Purkinje cell (primary cell): Measurements from ENCODE around the gene OR8A1. TPM values are rescaled to one million over a fixed set of nuclear protein-coding genes. Genes with fewer than 3 reads are reported as not detected.

Source experiments
- polyA plus RNA-seq: library from polyadenylated mRNA; unstranded; fragments of >200 nt; fragmentation: Nextera tagmentation; gene quantifications from 2 replicates; pipeline ENCODE4 v1.2.1, GENCODE V29; 2014

The OR8A1 gene
- not detected in 2 replicates for polyA plus RNA-seq

GRCh38 chr11:124569697-124570096 lies at the start of gene OR8A1:
OR8A1 (plus strand) TSS chr11:124569997; CDS start chr11:124570120, 123 bp downstream.

GRCh38 chr11:124543554-124543953 lies 26.2 kb upstream of the OR8A1 start, which contains the start of gene OR8B12:
OR8B12 (minus strand) TSS chr11:124543654; CDS start chr11:124543654, 0 bp downstream.

GRCh38 chr11:124611064-124611463 lies 41.3 kb downstream of the OR8A1 start, which contains the start of gene PANX3:
PANX3 (plus strand) TSS chr11:124611428; CDS start chr11:124611557, 129 bp downstream.

Other genes with a start within 250 kb of the OR8A1 start
- not detected in 2 replicates for gene OR8D2, start 249.8 kb upstream of the OR8A1 start, polyA plus RNA-seq
- not detected in 2 replicates for gene OR8B2, start 185.5 kb upstream of the OR8A1 start, polyA plus RNA-seq
- gene OR8B3, start 171.0 kb upstream of the OR8A1 start, polyA plus RNA-seq = not detected in 2 replicates
- not detected in 2 replicates for gene OR8B4, start 145.1 kb upstream of the OR8A1 start, polyA plus RNA-seq
- gene OR8B8, start 124.3 kb upstream of the OR8A1 start, polyA plus RNA-seq = 0.35 and 0.56 TPM in 2 replicates
- gene OR8B12, start 26.3 kb upstream of the OR8A1 start, polyA plus RNA-seq = not detected in 2 replicates
- not detected in 2 replicates for gene PANX3, start 41.4 kb downstream of the OR8A1 start, polyA plus RNA-seq
- gene TBRG1, start 52.9 kb downstream of the OR8A1 start, polyA plus RNA-seq = 14.2 and 20.6 TPM in 2 replicates
- gene SIAE, start 103.7 kb downstream of the OR8A1 start, polyA plus RNA-seq = 72.2 and 84.2 TPM in 2 replicates
- 68.9 and 70.3 TPM in 2 replicates for gene SPA17, start 103.9 kb downstream of the OR8A1 start, polyA plus RNA-seq
- gene NRGN, start 169.9 kb downstream of the OR8A1 start, polyA plus RNA-seq = 0.62 and 10.0 TPM in 2 replicates
- gene VSIG2, start 182.3 kb downstream of the OR8A1 start, polyA plus RNA-seq = not detected in 2 replicates
- gene ESAM, start 192.3 kb downstream of the OR8A1 start, polyA plus RNA-seq = 0.48 TPM in 1 of 2 replicates, not detected in the other
- gene MSANTD2, start 230.4 kb downstream of the OR8A1 start, polyA plus RNA-seq = 3.1 and 5.2 TPM in 2 replicates